ENCODE results near the gene HAUS7.

HAUS7 gene

DNA sequence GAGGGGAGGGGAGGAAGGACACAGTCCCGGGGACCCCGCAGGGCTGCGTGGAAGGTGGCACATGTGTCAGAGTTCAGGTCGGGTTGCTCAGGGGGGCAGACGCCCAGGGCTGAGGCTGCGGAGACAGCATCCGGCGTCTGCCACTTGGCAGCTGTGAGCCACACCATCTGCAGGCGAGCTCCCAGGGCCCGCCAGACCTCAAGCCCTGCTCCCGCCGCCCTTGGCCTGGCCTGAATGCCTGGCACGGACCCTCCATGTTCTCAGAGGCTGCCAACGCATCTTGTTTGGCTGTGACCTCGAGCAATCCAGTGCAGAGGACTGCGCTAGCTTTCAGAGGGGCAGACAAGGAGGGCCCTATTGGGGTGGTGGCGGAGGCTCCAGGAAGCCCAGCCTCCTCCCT is 29.5 kb upstream of the HAUS7 start:
- Histone ChIP-seq H3K4me3 (ENCODE audit: low read length in 2 of 2) (no peak overlapping the region), H3K4me1 (ENCODE audit: control insufficient read depth, insufficient read depth, low read length) (peaks cover 14% of the 10 kb centered on the region), H3K27ac (ENCODE audit: low read length) (no peak overlapping the region), H3K36me3 (ENCODE audit: control insufficient read depth in 2 of 2, insufficient read depth in 2 of 2, low read length in 2 of 2) (no peaks in the 10 kb centered on the region), H3K9ac (ENCODE audit: low read length in 2 of 2) (no peak overlapping the region), H3K27me3 (ENCODE audit: control insufficient read depth in 1 of 2, insufficient read depth in 2 of 2, low read length in 2 of 2) (peaks cover 0 to 12% of the 10 kb centered on the region in 2 donors), H3K9me3 (ENCODE audit: control insufficient read depth in 2 of 2, low read length in 2 of 2) (no peaks in the 10 kb centered on the region)

DNA sequence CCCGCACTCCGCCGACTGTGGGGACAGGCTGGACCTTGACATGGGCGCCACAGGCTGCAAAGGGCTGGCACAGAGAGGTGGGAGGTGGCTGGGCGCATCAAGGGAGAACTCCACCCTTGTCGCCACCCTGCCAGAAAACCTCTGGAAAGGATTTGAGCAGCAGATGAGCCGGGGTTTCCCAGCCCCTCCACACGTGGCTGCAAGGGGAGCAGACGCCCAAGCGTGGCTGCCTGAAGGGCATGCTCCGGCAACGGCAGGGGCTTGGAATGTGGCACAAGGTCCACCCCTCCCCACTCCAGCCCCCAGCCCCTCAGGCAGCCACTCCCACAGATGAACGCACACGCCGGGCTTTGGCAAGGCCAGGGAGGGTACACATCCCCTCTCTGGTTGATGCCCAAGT is 29.0 kb upstream of the HAUS7 start:
- no peak overlapping the region for H3K27ac ChIP-seq (ENCODE audit: low read length)
- H3K27me3 ChIP-seq (ENCODE audit: control insufficient read depth in 1 of 2, insufficient read depth in 2 of 2, low read length in 2 of 2) = peaks cover 0 to 12% of the 10 kb centered on the region in 2 donors
- H3K36me3 ChIP-seq (ENCODE audit: control insufficient read depth in 2 of 2, insufficient read depth in 2 of 2, low read length in 2 of 2) = no peaks in the 10 kb centered on the region
- H3K9me3 ChIP-seq (ENCODE audit: control insufficient read depth in 2 of 2, low read length in 2 of 2) = no peaks in the 10 kb centered on the region
- H3K4me1 ChIP-seq (ENCODE audit: control insufficient read depth, insufficient read depth, low read length) = peaks cover 14% of the 10 kb centered on the region
- no peak overlapping the region for H3K4me3 ChIP-seq (ENCODE audit: low read length in 2 of 2)
- no peak overlapping the region for H3K9ac ChIP-seq (ENCODE audit: low read length in 2 of 2)

DNA sequence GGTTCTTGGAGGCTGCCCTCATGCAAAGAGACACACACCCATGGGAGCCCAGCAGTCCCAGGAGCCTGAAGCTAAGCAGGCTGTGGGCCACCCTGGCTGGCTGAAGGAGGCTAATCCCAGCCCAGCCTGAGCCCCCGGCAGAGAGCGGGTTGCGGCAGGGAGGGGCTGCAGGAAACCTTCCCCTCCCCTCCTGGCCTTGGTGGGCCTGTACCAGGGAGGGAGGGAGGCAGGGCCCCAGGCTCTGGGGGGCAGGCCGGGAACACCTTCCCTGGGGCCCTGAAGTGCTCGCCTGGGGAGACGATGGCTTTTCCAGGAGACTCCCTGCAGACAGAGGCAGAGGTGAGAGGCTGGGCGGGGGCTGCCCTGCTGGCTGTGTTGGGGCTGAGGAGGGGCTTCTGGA is 28.1 kb upstream of the HAUS7 start:
- Histone ChIP-seq H3K4me1 (ENCODE audit: control insufficient read depth, insufficient read depth, low read length) (peaks cover 14% of the 10 kb centered on the region), H3K36me3 (ENCODE audit: control insufficient read depth in 2 of 2, insufficient read depth in 2 of 2, low read length in 2 of 2) (no peaks in the 10 kb centered on the region), H3K27ac (ENCODE audit: low read length) (no peak overlapping the region), H3K27me3 (ENCODE audit: control insufficient read depth in 1 of 2, insufficient read depth in 2 of 2, low read length in 2 of 2) (peaks cover 0 to 12% of the 10 kb centered on the region in 2 donors), H3K9me3 (ENCODE audit: control insufficient read depth in 2 of 2, low read length in 2 of 2) (no peaks in the 10 kb centered on the region), H3K9ac (ENCODE audit: low read length in 2 of 2) (no peak overlapping the region), H3K4me3 (ENCODE audit: low read length in 2 of 2) (no peak overlapping the region)

DNA sequence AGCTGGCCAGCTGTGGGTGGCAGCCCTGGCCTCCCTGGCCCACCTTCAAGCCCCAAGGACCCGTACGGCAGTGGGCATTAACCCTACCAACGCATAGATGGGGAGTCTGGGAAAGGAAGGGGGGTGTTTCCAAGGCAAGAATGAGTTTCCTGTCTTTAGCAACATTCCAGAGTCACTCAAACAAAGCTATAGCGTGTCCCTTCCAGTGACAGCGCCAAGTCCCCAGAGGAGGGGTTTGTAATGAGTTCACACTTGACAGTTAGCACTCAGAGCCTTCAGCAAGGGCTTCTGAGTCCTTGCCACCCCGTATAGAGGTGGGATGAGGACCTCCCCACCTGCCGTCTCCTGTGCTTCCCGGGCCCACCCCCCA is 26.2 kb upstream of the HAUS7 start:
- Histone ChIP-seq H3K27me3 (ENCODE audit: control insufficient read depth in 1 of 2, insufficient read depth in 2 of 2, low read length in 2 of 2) (peaks cover 0 to 12% of the 10 kb centered on the region in 2 donors), H3K4me1 (ENCODE audit: control insufficient read depth, insufficient read depth, low read length) (peaks cover 14% of the 10 kb centered on the region), H3K9me3 (ENCODE audit: control insufficient read depth in 2 of 2, low read length in 2 of 2) (no peaks in the 10 kb centered on the region), H3K27ac (ENCODE audit: low read length) (no peak overlapping the region), H3K4me3 (ENCODE audit: low read length in 2 of 2) (peak overlapping the region in 1 of 2 donors; percentile 22), H3K36me3 (ENCODE audit: control insufficient read depth in 2 of 2, insufficient read depth in 2 of 2, low read length in 2 of 2) (no peaks in the 10 kb centered on the region), H3K9ac (ENCODE audit: low read length in 2 of 2) (no peak overlapping the region)

DNA sequence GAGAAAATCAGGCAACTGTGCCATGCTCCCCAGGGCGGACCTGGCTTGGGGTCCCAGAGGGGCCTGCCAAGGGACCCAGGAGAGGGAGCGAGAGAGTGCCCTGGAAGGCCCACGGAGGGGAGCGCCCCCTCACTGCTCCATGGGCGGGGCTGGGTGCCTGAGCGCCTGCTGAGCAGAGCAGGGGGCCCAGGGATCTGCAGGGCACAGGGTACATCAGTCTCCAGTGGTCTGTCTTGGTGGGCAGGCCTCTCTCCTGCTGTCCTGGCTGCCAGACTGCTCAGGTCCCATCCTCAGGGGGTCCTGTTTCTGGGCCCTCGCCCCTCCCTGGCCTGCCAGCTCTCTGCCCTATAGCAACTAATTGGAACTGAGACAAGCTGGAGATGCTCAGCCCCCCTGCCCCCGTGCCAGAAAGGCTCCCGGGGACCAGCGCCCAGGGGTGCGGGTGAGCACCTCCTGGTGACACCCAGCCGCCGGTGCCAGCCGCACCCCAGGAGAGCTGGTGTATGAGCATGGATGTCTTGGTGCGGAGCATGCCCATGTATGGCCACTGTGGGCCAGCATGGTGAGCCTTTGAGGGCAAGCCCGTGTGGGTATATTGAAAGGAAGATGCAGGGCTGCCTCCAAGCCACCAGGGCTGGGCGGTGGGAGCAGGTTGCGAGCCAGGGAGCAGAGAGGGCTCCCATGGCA is 25.7 kb upstream of the HAUS7 start:
- Histone ChIP-seq H3K4me1 (ENCODE audit: control insufficient read depth, insufficient read depth, low read length) (peaks cover 14% of the 10 kb centered on the region), H3K9ac (ENCODE audit: low read length in 2 of 2) (no peak overlapping the region), H3K4me3 (ENCODE audit: low read length in 2 of 2) (peak overlapping the region in 1 of 2 donors; percentile 29), H3K27me3 (ENCODE audit: control insufficient read depth in 1 of 2, insufficient read depth in 2 of 2, low read length in 2 of 2) (peaks cover 0 to 12% of the 10 kb centered on the region in 2 donors), H3K27ac (ENCODE audit: low read length) (no peak overlapping the region), H3K9me3 (ENCODE audit: control insufficient read depth in 2 of 2, low read length in 2 of 2) (no peaks in the 10 kb centered on the region), H3K36me3 (ENCODE audit: control insufficient read depth in 2 of 2, insufficient read depth in 2 of 2, low read length in 2 of 2) (no peaks in the 10 kb centered on the region)

DNA sequence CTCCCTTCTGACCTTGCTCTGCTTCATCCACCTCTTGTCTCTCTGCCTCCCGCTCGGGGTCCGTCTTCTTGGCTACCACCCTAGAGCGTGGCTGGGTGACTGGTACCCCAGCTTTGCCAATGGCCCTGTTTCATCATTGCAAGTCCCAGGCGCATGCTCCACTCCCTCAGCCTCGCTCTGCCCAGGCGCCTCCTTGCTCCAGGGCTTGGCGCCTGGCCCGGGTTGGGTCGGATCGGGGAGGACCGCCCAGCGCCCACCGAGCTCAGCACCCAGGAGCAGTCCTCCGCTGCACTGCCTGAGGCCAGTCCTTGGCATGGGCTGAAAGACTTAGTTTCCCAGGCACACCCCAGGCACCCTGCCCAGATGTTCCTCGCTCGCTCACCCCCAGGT is 25.0 kb upstream of the HAUS7 start:
- Histone ChIP-seq H3K27me3 (ENCODE audit: control insufficient read depth in 1 of 2, insufficient read depth in 2 of 2, low read length in 2 of 2) (peaks cover 0 to 13% of the 10 kb centered on the region in 2 donors), H3K9ac (ENCODE audit: low read length in 2 of 2) (no peak overlapping the region), H3K9me3 (ENCODE audit: control insufficient read depth in 2 of 2, low read length in 2 of 2) (no peaks in the 10 kb centered on the region), H3K4me3 (ENCODE audit: low read length in 2 of 2) (peak overlapping the region in 1 of 2 donors; percentile 64), H3K36me3 (ENCODE audit: control insufficient read depth in 2 of 2, insufficient read depth in 2 of 2, low read length in 2 of 2) (no peaks in the 10 kb centered on the region), H3K27ac (ENCODE audit: low read length) (no peak overlapping the region), H3K4me1 (ENCODE audit: control insufficient read depth, insufficient read depth, low read length) (peaks cover 14% of the 10 kb centered on the region)

DNA sequence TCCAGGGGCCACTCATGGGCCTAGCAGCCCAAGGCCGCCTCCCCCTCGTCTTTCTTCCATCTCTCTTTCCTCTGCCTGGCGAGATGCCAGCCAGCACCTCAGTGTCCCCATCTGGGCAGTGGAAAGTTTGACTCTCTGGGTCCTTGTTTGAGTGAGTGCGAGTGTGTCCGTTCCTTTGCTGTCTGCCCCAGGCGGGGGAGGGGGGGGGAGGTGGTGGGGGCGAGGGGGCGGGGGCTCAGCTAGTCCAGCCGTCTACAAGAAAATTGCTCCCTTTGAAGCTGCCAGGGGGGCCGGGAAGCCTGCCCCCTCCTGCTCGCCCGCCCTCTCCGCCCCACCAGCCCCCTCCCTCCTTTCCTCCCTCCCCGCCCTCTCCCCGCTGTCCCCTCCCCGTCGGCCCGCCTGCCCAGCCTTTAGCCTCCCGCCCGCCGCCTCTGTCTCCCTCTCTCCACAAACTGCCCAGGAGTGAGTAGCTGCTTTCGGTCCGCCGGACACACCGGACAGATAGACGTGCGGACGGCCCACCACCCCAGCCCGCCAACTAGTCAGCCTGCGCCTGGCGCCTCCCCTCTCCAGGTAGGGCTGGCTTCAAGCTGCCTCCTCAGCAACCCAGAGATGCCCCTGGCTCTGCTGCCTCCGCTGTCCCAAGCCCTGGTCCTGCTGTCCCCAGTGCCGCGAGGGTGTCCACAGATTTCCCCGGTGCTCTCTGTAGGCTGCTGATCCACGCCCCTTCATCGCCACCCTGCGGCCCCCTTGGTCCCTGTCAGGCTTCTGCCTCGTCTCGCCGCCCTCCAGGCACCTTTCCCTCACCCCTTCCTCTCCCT is 24.4 kb upstream of the HAUS7 start, which contains the start of gene BGN:
BGN (plus strand) TSS at position 440 of the 821 bp plus-strand sequence. CDS start 9,652 bp downstream, outside the sequence.
- Histone ChIP-seq H3K36me3 (ENCODE audit: control insufficient read depth in 2 of 2, insufficient read depth in 2 of 2, low read length in 2 of 2) (no peaks in the 10 kb centered on the region), H3K27me3 (ENCODE audit: control insufficient read depth in 1 of 2, insufficient read depth in 2 of 2, low read length in 2 of 2) (peaks cover 0 to 15% of the 10 kb centered on the region in 2 donors), H3K4me1 (ENCODE audit: control insufficient read depth, insufficient read depth, low read length) (peaks cover 14% of the 10 kb centered on the region), H3K9me3 (ENCODE audit: control insufficient read depth in 2 of 2, low read length in 2 of 2) (no peaks in the 10 kb centered on the region), H3K27ac (ENCODE audit: low read length) (no peak within 1 kb of the TSS), H3K4me3 (ENCODE audit: low read length in 2 of 2) (peak within 1 kb of the TSS; percentile 12 to 64), H3K9ac (ENCODE audit: low read length in 2 of 2) (no peak within 1 kb of the TSS)

DNA sequence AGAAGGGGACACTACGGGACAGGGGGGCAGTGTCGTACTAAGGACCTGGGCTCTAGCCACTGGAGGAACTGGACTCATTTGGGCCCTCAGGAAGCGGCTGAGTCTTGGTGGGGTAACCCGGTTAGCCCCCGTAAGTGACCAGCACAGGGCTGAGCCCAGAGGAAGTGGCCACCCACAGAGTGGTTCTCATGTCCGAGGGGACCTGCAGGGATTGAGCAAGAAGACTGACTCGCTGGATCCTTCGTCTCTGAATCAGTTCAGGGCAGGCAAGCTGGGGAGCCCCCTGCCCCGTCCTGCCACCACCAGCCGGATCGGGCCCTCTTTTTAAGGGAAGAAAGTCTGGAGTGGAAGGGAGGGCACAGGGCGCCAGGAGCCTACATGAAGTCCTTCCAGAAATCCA is 23.7 kb upstream of the HAUS7 start:
- no peak overlapping the region for H3K9ac ChIP-seq (ENCODE audit: low read length in 2 of 2)
- H3K27ac ChIP-seq (ENCODE audit: low read length) = no peak overlapping the region
- peaks cover 13% of the 10 kb centered on the region for H3K4me1 ChIP-seq (ENCODE audit: control insufficient read depth, insufficient read depth, low read length)
- peaks cover 0 to 16% of the 10 kb centered on the region in 2 donors for H3K27me3 ChIP-seq (ENCODE audit: control insufficient read depth in 1 of 2, insufficient read depth in 2 of 2, low read length in 2 of 2)
- H3K9me3 ChIP-seq (ENCODE audit: control insufficient read depth in 2 of 2, low read length in 2 of 2) = no peaks in the 10 kb centered on the region
- no peak overlapping the region for H3K4me3 ChIP-seq (ENCODE audit: low read length in 2 of 2)
- no peaks in the 10 kb centered on the region for H3K36me3 ChIP-seq (ENCODE audit: control insufficient read depth in 2 of 2, insufficient read depth in 2 of 2, low read length in 2 of 2)

DNA sequence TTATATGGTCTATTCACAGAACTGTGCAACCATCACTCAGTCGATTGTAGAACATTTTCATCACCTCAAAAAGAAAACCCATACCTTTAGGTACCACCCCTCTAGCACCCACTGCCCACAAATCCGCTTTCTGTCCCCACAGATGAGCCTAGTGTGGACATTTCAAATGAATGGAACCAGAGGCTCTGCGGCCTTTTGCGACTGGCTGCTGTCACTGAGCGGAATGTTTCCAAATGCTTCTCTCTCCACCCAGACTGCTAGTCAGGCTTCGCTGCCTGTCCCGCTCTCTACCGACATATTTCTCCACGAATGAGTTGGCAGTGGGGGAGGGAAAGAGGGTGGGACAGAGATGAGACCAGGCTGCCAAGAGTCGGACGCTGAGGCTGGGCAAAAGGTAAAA is 22.7 kb upstream of the HAUS7 start:
- H3K36me3 ChIP-seq (ENCODE audit: control insufficient read depth in 2 of 2, insufficient read depth in 2 of 2, low read length in 2 of 2) = no peaks in the 10 kb centered on the region
- no peak overlapping the region for H3K27ac ChIP-seq (ENCODE audit: low read length)
- no peaks in the 10 kb centered on the region for H3K9me3 ChIP-seq (ENCODE audit: control insufficient read depth in 2 of 2, low read length in 2 of 2)
- H3K9ac ChIP-seq (ENCODE audit: low read length in 2 of 2) = no peak overlapping the region
- H3K27me3 ChIP-seq (ENCODE audit: control insufficient read depth in 1 of 2, insufficient read depth in 2 of 2, low read length in 2 of 2) = peaks cover 0 to 13% of the 10 kb centered on the region in 2 donors
- no peak overlapping the region for H3K4me3 ChIP-seq (ENCODE audit: low read length in 2 of 2)
- peaks cover 8% of the 10 kb centered on the region for H3K4me1 ChIP-seq (ENCODE audit: control insufficient read depth, insufficient read depth, low read length)

DNA sequence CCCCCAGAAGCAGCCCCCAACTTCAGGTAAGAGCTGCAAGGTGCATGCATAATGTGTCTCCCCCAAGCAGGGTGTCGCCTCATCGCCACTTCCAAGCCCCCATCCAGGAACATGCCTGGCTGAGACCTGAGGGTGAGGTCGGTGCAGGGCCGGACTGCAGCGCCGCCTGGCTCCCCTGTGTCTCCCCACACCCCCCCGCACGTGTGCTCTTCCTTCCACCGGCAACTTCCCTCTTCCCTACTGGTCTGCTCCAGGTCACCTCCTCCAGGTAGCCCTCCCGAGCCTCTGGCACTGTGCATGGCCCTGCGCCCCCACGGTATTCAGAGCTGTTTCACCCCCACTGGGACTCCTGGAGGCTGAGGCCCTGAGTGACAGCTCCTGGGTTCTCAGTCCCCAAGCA is 22.2 kb upstream of the HAUS7 start:
- Histone ChIP-seq H3K4me1 (ENCODE audit: control insufficient read depth, insufficient read depth, low read length) (peaks cover 9% of the 10 kb centered on the region), H3K9me3 (ENCODE audit: control insufficient read depth in 2 of 2, low read length in 2 of 2) (no peaks in the 10 kb centered on the region), H3K4me3 (ENCODE audit: low read length in 2 of 2) (no peak overlapping the region), H3K27me3 (ENCODE audit: control insufficient read depth in 1 of 2, insufficient read depth in 2 of 2, low read length in 2 of 2) (peaks cover 0 to 9% of the 10 kb centered on the region in 2 donors), H3K27ac (ENCODE audit: low read length) (no peak overlapping the region), H3K9ac (ENCODE audit: low read length in 2 of 2) (no peak overlapping the region), H3K36me3 (ENCODE audit: control insufficient read depth in 2 of 2, insufficient read depth in 2 of 2, low read length in 2 of 2) (no peaks in the 10 kb centered on the region)

DNA sequence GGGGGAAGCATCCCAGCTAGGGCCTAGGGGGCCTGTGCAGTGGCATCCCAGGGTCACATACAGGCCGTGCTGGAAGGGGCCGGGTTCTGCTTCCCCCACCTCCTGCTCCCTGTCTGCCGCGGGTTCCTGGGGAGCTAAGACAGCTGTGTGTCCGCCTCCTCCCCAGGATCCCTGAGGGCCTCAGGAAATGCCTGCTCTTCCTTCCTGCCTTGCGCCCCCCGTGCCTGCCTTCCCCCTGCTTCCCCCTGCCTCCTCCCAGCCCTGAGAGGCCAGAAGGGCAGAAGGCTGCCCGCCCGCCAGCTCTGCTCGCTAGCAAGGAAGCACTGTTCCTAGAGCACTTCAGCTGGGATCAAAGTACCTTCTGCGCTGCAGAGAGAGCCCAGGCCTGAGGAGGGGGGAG is 21.5 kb upstream of the HAUS7 start:
- Histone ChIP-seq H3K27me3 (ENCODE audit: control insufficient read depth in 1 of 2, insufficient read depth in 2 of 2, low read length in 2 of 2) (peaks cover 0 to 9% of the 10 kb centered on the region in 2 donors), H3K36me3 (ENCODE audit: control insufficient read depth in 2 of 2, insufficient read depth in 2 of 2, low read length in 2 of 2) (no peaks in the 10 kb centered on the region), H3K9me3 (ENCODE audit: control insufficient read depth in 2 of 2, low read length in 2 of 2) (no peaks in the 10 kb centered on the region), H3K4me3 (ENCODE audit: low read length in 2 of 2) (no peak overlapping the region), H3K9ac (ENCODE audit: low read length in 2 of 2) (no peak overlapping the region), H3K27ac (ENCODE audit: low read length) (no peak overlapping the region), H3K4me1 (ENCODE audit: control insufficient read depth, insufficient read depth, low read length) (peaks cover 9% of the 10 kb centered on the region)

Measured in stomach smooth muscle (tissue), 2 donors.